Pancreas (tissue), 10 donors: ENCODE results near the gene OR52N1. TPM values are rescaled to one million over a fixed set of nuclear protein-coding genes. Genes with fewer than 3 reads are reported as not detected.

ENCODE experiments used
- ATAC-seq, 4 donors: fragments of 200-7000 bp; cut with Tn5 transposase; one replicate each; pipeline versions ENCODE4 v1.8.0 to v1.9.1; 2020; ENCODE audit warnings: mild to moderate bottlenecking in 4 of 4, moderate library complexity in 4 of 4
- DNase-seq, 6 donors: peaks; one replicate each; pipeline ENCODE4 v3.0.0-alpha.2; 2020
- FAIRE-seq: peaks from 2 replicates; lab custom pipeline; 2012; peaks lifted over from hg19 to GRCh38; lab: Jason Lieb, UNC
- H3K27ac ChIP-seq, 4 donors: fragments of 200-600 bp; sonication (generic); 1 replicate in 3 of 4; 2 replicates in 1 of 4; pipeline versions ENCODE4 v1.5.0 to v1.8.0; 2020
- H3K27me3 ChIP-seq, 4 donors: fragments of 200-600 bp; one replicate each; pipeline ENCODE4 v1.8.0; 2021
- H3K36me3 ChIP-seq, 3 donors: fragments of 200-600 bp; sonication (generic) in 1 of 3; one replicate each; pipeline versions ENCODE4 v1.5.0 to v1.8.0; 2020 to 2021
- H3K4me1 ChIP-seq, 3 donors: fragments of 200-600 bp; one replicate each; pipeline ENCODE4 v1.8.0; 2021
- H3K4me3 ChIP-seq, 4 donors: fragments of 200-600 bp; sonication (generic) in 2 of 4; one replicate each; pipeline versions ENCODE4 v1.5.0 to v1.8.0; 2020 to 2021
- H3K9me3 ChIP-seq, 4 donors: fragments of 200-600 bp; one replicate each; pipeline ENCODE4 v1.8.0; 2021
- WGBS, 2 donors: extraction: QIAGEN DNeasy Blood & Tissue Kit; methylation state at CpG; one replicate each; pipeline ENCODE4 v1.1.7; 2013; 5-methylcytosine and 5-hydroxymethylcytosine counted together
- intact Hi-C, 3 donors: fragments of 100-400 bp; cut with DNase I; formaldehyde crosslinking; loops; one replicate each; pipeline versions ENCODE4 v1.11.1 to v1.14.2; 2022
- polyA plus RNA-seq, 2 donors: library from polyadenylated mRNA; stranded (reverse); fragments of 200-250 nt; gene quantifications; one replicate each; pipeline ENCODE4 v1.2.3, GENCODE V29; 2013
- total RNA-seq, 6 donors: library from RNA; stranded (reverse); fragmentation: NEBNext Ultra II Directional in 4 of 6; extraction: Animal tissue kit (Norgen Biotek cat#: 25700) in 4 of 6; gene quantifications; one replicate each; pipeline versions ENCODE4 v1.2.1 to v1.2.4, GENCODE V29; 2021 to 2023
- TF ChIP-seq, protein P1 (sequence below), 4 donors: fragments of 200-600 bp; sonication (generic) in 3 of 4; IDR thresholded peaks; one replicate each; pipeline versions ENCODE4 v1.5.0 to v1.8.0; 2021; ENCODE audit warnings: antibody characterized with exemption in 4 of 4
- donor health status: healthy with polysubstance abuse.
- donor health status: DM: no; HTN: no; CAD: no; lungs with moderate emphysema.
- donor health status: DM: no; HTN: no; CAD: no.
- donor health status: control.
- donor health status: control.
- donor health status: Bipolar disorder and iron deficiency.
- donor health status: DM: yes; HTN: yes; CAD: no.
- donor health status: DM: no; HTN: no; CAD: no.
- donor health status: DM: no; HTN: no; CAD: no.
- donor health status: DM: yes; HTN: yes; CAD: no.

OR52N1 gene
- total and polyA plus RNA-seq, 8 donors: 0.09 TPM; not detected in 7

DNA sequence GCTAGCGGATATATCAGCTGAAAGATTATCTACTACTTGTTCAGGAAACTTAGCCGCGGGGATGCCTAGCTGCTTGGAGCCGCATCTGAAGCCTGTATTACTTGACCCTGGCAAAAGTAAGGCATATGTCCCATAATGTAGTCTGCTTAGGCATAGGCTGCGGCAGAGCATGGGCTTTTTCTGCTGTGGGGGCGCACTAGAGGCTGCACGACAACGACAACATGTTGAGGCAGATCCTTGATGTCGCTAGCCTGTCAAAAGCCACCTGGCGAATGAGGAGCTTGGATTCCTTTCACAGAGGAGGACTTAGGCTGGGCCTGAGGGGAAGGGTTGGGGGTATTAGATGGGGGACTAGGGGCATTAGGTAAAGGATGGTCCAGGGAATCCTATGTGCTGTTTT is 16.5 kb upstream of the OR52N1 start:
- DNase-seq (no peak), FAIRE-seq (no peak), ATAC-seq (no peak)
- Histone ChIP-seq H3K4me3 (no peak overlapping the region), H3K9me3 (no peaks in the 10 kb centered on the region), H3K36me3 (no peaks in the 10 kb centered on the region), H3K27ac (no peak overlapping the region), H3K4me1 (peaks cover 0 to 3% (median 0%) of the 10 kb centered on the region in 3 donors), H3K27me3 (no peaks in the 10 kb centered on the region)
- TF ChIP-seq, protein P1, sequence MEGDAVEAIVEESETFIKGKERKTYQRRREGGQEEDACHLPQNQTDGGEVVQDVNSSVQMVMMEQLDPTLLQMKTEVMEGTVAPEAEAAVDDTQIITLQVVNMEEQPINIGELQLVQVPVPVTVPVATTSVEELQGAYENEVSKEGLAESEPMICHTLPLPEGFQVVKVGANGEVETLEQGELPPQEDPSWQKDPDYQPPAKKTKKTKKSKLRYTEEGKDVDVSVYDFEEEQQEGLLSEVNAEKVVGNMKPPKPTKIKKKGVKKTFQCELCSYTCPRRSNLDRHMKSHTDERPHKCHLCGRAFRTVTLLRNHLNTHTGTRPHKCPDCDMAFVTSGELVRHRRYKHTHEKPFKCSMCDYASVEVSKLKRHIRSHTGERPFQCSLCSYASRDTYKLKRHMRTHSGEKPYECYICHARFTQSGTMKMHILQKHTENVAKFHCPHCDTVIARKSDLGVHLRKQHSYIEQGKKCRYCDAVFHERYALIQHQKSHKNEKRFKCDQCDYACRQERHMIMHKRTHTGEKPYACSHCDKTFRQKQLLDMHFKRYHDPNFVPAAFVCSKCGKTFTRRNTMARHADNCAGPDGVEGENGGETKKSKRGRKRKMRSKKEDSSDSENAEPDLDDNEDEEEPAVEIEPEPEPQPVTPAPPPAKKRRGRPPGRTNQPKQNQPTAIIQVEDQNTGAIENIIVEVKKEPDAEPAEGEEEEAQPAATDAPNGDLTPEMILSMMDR (IDR thresholded peaks at IDR 0.05): no peak
- WGBS, 2 donors: 55 to 57% methylated on average over 10 of the region's 10 CpGs
- intact Hi-C loops: loop anchor here in 2 of 3 donors (5.0 to 10.0 kb wide), 2 partner anchors 335 to 683 kb away; no protein-coding TSS in a partner anchor

DNA sequence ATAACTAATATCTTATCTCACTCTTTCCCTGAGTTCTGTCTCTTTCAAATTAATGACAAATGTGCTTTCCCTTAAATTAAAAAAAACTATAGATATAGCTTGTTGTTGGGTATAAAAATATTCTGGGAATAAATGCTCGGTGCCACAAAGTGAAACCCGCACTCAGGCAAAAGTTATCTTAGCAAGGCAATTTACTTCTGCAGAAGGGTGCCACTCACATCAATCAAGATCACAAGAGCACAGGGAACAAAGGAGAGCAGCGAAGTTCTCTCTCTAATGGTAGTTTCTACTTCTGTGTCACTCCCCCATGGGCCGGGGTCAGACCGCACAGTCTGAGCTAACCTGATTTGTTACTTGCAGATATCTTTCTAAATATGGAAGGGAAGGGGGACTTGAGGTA is 12.9 kb upstream of the OR52N1 start:
- Histone ChIP-seq H3K9me3 (no peaks in the 10 kb centered on the region), H3K4me1 (no peaks in the 10 kb centered on the region), H3K36me3 (no peaks in the 10 kb centered on the region), H3K27ac (no peak overlapping the region), H3K4me3 (no peak overlapping the region), H3K27me3 (no peaks in the 10 kb centered on the region)
- intact Hi-C loops: loop anchor here in 1 of 3 donors (10.0 kb wide), 1 partner anchor 679 kb away; no protein-coding TSS in a partner anchor
- no peak for FAIRE-seq
- 82 to 83% methylated on average over 5 of the region's 5 CpGs for WGBS, 2 donors
- TF ChIP-seq, protein P1 (IDR thresholded peaks at IDR 0.05): no peak
- no peak for DNase-seq
- no peak for ATAC-seq

DNA sequence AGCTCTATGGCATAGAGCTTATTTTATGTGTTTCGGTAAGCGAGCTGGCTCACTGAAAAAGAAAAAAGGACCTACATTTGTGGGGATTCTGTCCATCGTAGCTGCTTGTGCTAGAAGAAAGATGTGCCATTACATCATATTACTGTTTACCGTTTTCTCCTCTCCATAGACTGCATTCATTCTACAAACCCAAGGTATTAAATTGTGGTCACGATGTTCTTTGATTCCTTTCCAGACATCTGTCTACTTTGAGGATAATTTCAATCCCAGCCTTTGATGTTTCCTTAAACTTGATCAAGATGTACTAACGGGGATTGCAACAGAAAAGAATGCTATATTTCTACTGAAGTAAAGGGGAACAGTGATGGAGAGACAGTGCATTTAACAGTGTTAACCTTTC is 5.5 kb upstream of the OR52N1 start:
- no peaks in the 10 kb centered on the region for H3K4me1 ChIP-seq
- no peaks in the 10 kb centered on the region for H3K9me3 ChIP-seq
- TF ChIP-seq, protein P1 (IDR thresholded peaks at IDR 0.05): no peak
- no peaks in the 10 kb centered on the region for H3K27me3 ChIP-seq
- 66 to 81% methylated on average over 6 of the region's 6 CpGs for WGBS, 2 donors
- intact Hi-C loops: no loop called here
- FAIRE-seq: no peak
- no peak overlapping the region for H3K27ac ChIP-seq
- DNase-seq: no peak
- ATAC-seq: no peak
- no peak overlapping the region for H3K4me3 ChIP-seq
- no peaks in the 10 kb centered on the region for H3K36me3 ChIP-seq

DNA sequence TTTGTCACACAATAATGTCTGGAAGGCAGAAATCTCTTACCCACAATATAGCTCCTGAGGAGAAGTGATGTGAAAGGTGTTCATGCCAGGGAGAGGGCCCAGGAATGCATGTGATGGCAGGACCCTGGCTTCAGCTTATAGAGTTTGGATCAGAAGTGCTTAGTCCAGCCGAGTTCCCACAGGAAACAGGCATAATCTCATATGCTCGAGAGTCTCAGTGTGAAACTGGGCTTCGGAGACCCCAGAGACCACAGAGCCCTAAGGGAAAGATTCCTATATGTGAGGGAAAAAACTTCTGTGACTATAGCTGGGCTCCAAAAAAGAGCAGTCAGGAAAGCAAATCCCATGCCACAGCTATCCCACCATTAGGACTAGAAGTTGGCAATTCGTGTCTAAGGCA is 7.8 kb downstream of the OR52N1 start, which contains the start of gene OR52N5:
Gene OR52N5 (minus strand): TSS at position 101 of the 400 bp plus-strand sequence. CDS start 4,721 bp downstream, outside the sequence.
- intact Hi-C loops: no loop called here
- Histone ChIP-seq H3K27me3 (peaks cover 0 to 5% (median 0%) of the 10 kb centered on the region in 4 donors), H3K36me3 (no peaks in the 10 kb centered on the region), H3K9me3 (no peaks in the 10 kb centered on the region), H3K4me3 (no peak within 1 kb of the TSS), H3K4me1 (no peaks in the 10 kb centered on the region), H3K27ac (no peak within 1 kb of the TSS)
- 27 to 39% methylated on average over 4 of the region's 4 CpGs for WGBS, 2 donors
- DNase-seq (no peak), ATAC-seq (no peak), FAIRE-seq (no peak)
- TF ChIP-seq, protein P1 (IDR thresholded peaks at IDR 0.05): no peak

DNA sequence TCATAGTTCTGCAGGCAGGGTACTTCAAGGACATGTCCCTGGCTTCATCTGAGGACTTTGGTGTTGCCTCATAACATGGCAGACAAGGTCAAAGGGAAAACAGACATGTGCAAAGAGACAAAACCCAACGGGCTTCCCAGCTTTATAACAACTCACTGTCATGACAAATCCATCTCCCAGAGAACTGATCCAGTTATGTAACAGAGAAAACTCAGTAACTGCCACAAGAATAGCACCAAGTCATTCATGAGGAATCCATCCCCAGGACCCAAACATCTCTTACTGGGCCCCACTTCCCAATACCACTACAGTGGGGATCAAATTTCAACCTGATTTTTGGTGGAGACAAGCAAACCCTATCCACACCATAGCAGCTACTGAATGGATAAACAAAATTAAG is 24.0 kb downstream of the OR52N1 start:
- intact Hi-C loops: no loop called here
- no peaks in the 10 kb centered on the region for H3K9me3 ChIP-seq
- TF ChIP-seq, protein P1 (IDR thresholded peaks at IDR 0.05): no peak
- H3K4me1 ChIP-seq: no peaks in the 10 kb centered on the region
- no peak for FAIRE-seq
- no peaks in the 10 kb centered on the region for H3K27me3 ChIP-seq
- H3K36me3 ChIP-seq: no peaks in the 10 kb centered on the region
- H3K4me3 ChIP-seq: no peak overlapping the region
- no peak for ATAC-seq
- 14 to 19% methylated on average over 1 of the region's 1 CpG for WGBS, 2 donors
- no peak for DNase-seq
- no peak overlapping the region for H3K27ac ChIP-seq
